Hepatocyte (in vitro differentiated cells): ENCODE measurements around the gene DES. TPM values are rescaled to one million over a fixed set of nuclear protein-coding genes. Genes with fewer than 3 reads are reported as not detected.

Experiments
- DNase-seq: peaks from one replicate; pipeline ENCODE4 v3.0.0-alpha.2; 2016; ENCODE audit warnings: low spot score
- H2AFZ ChIP-seq: fragments of 200-600 bp; sonication (generic); 2 replicates; pipeline ENCODE4 v1.6.0; 2016; ENCODE audit warnings: antibody characterized with exemption, mild to moderate bottlenecking
- H3K27ac ChIP-seq: fragments of 200-600 bp; sonication (generic); 2 replicates; pipeline ENCODE4 v1.5.1; 2016; ENCODE audit warnings: mild to moderate bottlenecking
- H3K27me3 ChIP-seq: fragments of 200-600 bp; sonication (generic); 2 replicates; pipeline ENCODE4 v1.6.1; 2016
- H3K36me3 ChIP-seq: fragments of 200-600 bp; sonication (generic); replicated peaks from 2 replicates; pipeline ENCODE4 v1.5.1; 2016; ENCODE audit warnings: low read depth; ENCODE audit not compliant: insufficient read depth
- H3K4me1 ChIP-seq: fragments of 200-600 bp; sonication (generic); 2 replicates; pipeline ENCODE4 v1.5.1; 2016; ENCODE audit warnings: mild to moderate bottlenecking, moderate library complexity; ENCODE audit not compliant: insufficient read depth
- H3K4me2 ChIP-seq: fragments of 200-600 bp; sonication (generic); 2 replicates; pipeline ENCODE4 v1.6.0; 2016
- H3K4me3 ChIP-seq: fragments of 200-600 bp; sonication (generic); 2 replicates; pipeline ENCODE4 v1.5.1; 2016; ENCODE audit warnings: mild to moderate bottlenecking
- H3K79me2 ChIP-seq: fragments of 200-600 bp; sonication (generic); 2 replicates; pipeline ENCODE4 v1.6.0; 2017; ENCODE audit warnings: mild to moderate bottlenecking
- H3K9me2 ChIP-seq: fragments of 200-600 bp; sonication (generic); replicated peaks from 2 replicates; pipeline ENCODE4 v1.6.0; 2017; ENCODE audit warnings: mild to moderate bottlenecking; ENCODE audit not compliant: insufficient read depth
- H3K9me3 ChIP-seq: fragments of 200-600 bp; sonication (generic); 2 replicates; pipeline ENCODE4 v1.5.1; 2016; ENCODE audit warnings: low read depth, mild to moderate bottlenecking
- H4K20me1 ChIP-seq: fragments of 200-600 bp; sonication (generic); 2 replicates; pipeline ENCODE4 v1.6.0; 2016; ENCODE audit warnings: mild to moderate bottlenecking; ENCODE audit not compliant: insufficient read depth, poor library complexity, severe bottlenecking
- CTCF ChIP-seq: fragments of 200-600 bp; sonication (generic); IDR thresholded peaks from 2 replicates; pipeline ENCODE4 v1.5.1; 2016; ENCODE audit warnings: antibody characterized with exemption, mild to moderate bottlenecking; ENCODE audit not compliant: poor library complexity
- EZH2 ChIP-seq: fragments of 200-600 bp; sonication (generic); IDR thresholded peaks from 2 replicates; pipeline ENCODE4 v1.6.1; 2016; ENCODE audit warnings: antibody characterized with exemption, mild to moderate bottlenecking, borderline replicate concordance
- EZH2phosphoT487 ChIP-seq: fragments of 200-600 bp; sonication (generic); IDR thresholded peaks from one replicate; pipeline ENCODE4 v1.6.1; 2018; ENCODE audit warnings: antibody characterized with exemption, mild to moderate bottlenecking, low read depth, moderate library complexity; ENCODE audit not compliant: unreplicated experiment, severe bottlenecking
- WGBS: methylation state at CpG from one replicate; pipeline ENCODE4 v1.1.6; 2016; ENCODE audit warnings: low lambda C conversion rate; ENCODE audit errors: missing lambda C conversion rate; 5-methylcytosine and 5-hydroxymethylcytosine counted together
- polyA plus RNA-seq: library from polyadenylated mRNA; unstranded; fragments of >200 nt; fragmentation: Nextera tagmentation; extraction: Ambion mirVana; gene quantifications from 2 replicates; pipeline ENCODE4 v1.2.1, GENCODE V29; 2016
- total RNA-seq: library from RNA; depleted of rRNA; stranded (reverse); fragments of >200 nt; gene quantifications from 2 replicates; pipeline ENCODE4 v1.2.3, GENCODE V29; 2014

Gene DES
- total and polyA plus RNA-seq, 2 experiments from 2014 or later: 60.9 to 103 TPM

- Histone ChIP-seq H3K27ac (no peak overlapping the region), H3K4me2 (no peak overlapping the region), H2AFZ (no peak overlapping the region), H3K4me3 (no peak overlapping the region), H3K4me1 (peaks cover 14% of the 10 kb centered on the region), H3K79me2 (no peaks in the 10 kb centered on the region), H3K9me3 (no peaks in the 10 kb centered on the region), H3K9me2 (no peaks in the 10 kb centered on the region), H3K36me3 (no peaks in the 10 kb centered on the region), H4K20me1 (no peaks in the 10 kb centered on the region), H3K27me3 (peaks cover 14% of the 10 kb centered on the region)
- 72% methylated on average over 5 of the region's 5 CpGs for WGBS
- DNase-seq: no peak
- TF ChIP-seq EZH2phosphoT487: no peak
- TF ChIP-seq CTCF: no peak
- no peak for TF ChIP-seq EZH2
Observed at GRCh38 chr2:219415580-219416234, 2.5 kb upstream of the DES start.

- no peak for DNase-seq
- Histone ChIP-seq H3K79me2 (no peaks in the 10 kb centered on the region), H4K20me1 (no peaks in the 10 kb centered on the region), H3K4me1 (peaks cover 14% of the 10 kb centered on the region), H3K27me3 (peaks cover 14% of the 10 kb centered on the region), H3K27ac (no peak overlapping the region), H2AFZ (no peak overlapping the region), H3K9me3 (no peaks in the 10 kb centered on the region), H3K4me2 (no peak overlapping the region), H3K9me2 (no peaks in the 10 kb centered on the region), H3K4me3 (no peak overlapping the region), H3K36me3 (no peaks in the 10 kb centered on the region)
- TF ChIP-seq CTCF: no peak
- TF ChIP-seq EZH2phosphoT487: no peak
- TF ChIP-seq EZH2: no peak
- WGBS: 48% methylated on average over 3 of the region's 3 CpGs
Observed at GRCh38 chr2:219416235-219416602, 2.0 kb upstream of the DES start.

- no peak for TF ChIP-seq CTCF
- Histone ChIP-seq H3K27ac (no peak overlapping the region), H3K4me1 (peaks cover 14% of the 10 kb centered on the region), H3K27me3 (peaks cover 14% of the 10 kb centered on the region), H3K9me3 (no peaks in the 10 kb centered on the region), H3K4me2 (no peak overlapping the region), H4K20me1 (no peaks in the 10 kb centered on the region), H3K36me3 (no peaks in the 10 kb centered on the region), H3K79me2 (no peaks in the 10 kb centered on the region), H2AFZ (no peak overlapping the region), H3K9me2 (no peaks in the 10 kb centered on the region), H3K4me3 (no peak overlapping the region)
- no peak for DNase-seq
- WGBS: 76% methylated on average over 4 of the region's 4 CpGs
Observed at GRCh38 chr2:219416938-219417337, 1.2 kb upstream of the DES start.

GRCh38 chr2:219417374-219417773, 803 bp upstream of the DES start:
- Histone ChIP-seq H3K27ac (peak overlapping the region; percentile 75), H4K20me1 (no peaks in the 10 kb centered on the region), H3K27me3 (peaks cover 14% of the 10 kb centered on the region), H3K9me2 (no peaks in the 10 kb centered on the region), H3K9me3 (no peaks in the 10 kb centered on the region), H2AFZ (no peak overlapping the region), H3K4me3 (no peak overlapping the region), H3K79me2 (no peaks in the 10 kb centered on the region), H3K4me2 (peak overlapping the region; percentile 84), H3K36me3 (no peaks in the 10 kb centered on the region), H3K4me1 (peaks cover 14% of the 10 kb centered on the region)
- no peak for DNase-seq
- WGBS: 71% methylated on average over 6 of the region's 9 CpGs
- TF ChIP-seq CTCF: no peak
- no peak for TF ChIP-seq EZH2
- TF ChIP-seq EZH2phosphoT487: no peak
